Raji (cell line): Measurements from ENCODE around the gene DDRGK1.

Source experiments
- POLR2A ChIP-seq: IDR thresholded peaks from 2 replicates; pipeline ENCODE4 v1.6.1; 2011; ENCODE audit warnings: low read depth, low read length, control low read depth; ENCODE audit not compliant: insufficient read depth

DDRGK1 gene

GRCh38 chr20:3238616-3239025 is 34.1 kb upstream of the DDRGK1 start:
- TF ChIP-seq POLR2A: no peak

DNA sequence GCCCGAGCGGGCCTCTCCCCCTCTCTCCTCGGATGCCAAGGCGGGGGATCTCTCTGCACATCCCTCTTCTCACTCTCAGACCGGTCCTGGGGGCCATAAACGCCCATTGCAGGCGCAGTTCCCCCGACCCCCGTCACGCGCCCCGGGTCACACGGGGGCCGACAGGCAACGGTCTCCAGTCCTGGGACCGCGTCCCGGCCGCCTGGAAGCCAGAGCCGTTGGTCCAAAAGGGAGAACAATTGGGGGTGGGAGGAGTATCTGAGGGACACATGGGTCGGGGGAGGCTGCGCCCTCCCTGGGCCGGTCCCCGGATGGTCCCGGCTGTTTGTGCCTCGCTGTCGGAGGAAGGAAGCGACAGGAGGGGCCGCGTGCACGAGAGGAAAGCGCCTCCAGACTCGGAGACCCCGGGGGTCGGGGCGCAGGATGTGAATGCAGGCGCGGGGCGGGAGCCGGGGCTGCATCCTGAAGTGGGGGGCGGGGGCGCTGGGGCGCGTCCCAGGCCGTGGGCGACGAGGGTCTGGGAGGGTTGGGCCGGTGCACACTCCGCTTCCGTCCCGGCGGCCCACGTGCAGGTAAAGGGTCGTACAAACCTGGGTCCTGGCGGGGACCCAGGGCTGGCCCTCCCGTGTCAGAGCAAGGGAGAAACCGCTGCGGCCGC is 33.6 kb upstream of the DDRGK1 start:
- no peak for TF ChIP-seq POLR2A

GRCh38 chr20:3237011-3237957 is 32.8 kb upstream of the DDRGK1 start:
- TF ChIP-seq POLR2A: no peak

DNA sequence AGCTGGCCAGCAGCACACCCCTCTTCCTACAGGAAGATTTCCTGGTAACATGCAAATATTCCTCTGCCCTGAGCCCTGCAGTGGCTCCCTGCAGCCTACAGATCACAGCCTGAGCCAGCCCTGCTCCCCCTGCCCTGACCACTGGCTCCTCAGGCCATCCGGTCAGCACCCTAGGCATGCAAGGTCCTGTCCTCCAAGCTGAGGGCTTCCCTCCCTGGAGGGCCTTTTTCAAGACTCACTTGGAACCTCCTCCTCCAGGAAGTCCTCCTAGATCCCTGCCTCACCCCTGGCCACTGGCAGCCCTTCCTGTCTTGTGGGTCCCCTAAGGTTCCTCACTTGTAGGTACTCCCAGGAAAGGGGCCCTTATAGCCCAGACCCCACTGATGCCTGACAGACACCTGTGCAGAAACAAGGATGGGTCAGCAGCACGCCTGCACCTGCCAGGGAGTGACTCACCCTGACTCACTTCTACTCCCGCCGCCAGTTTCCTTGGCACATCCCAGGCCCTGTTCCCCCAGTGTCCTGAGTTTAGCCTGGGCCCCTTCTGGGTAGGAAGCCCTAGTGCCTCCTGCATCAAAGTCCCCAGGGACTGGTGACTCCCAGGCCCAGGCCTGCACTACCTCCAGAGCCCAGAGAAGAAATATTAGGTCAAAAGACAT is 31.3 kb upstream of the DDRGK1 start:
- TF ChIP-seq POLR2A: no peak

DNA sequence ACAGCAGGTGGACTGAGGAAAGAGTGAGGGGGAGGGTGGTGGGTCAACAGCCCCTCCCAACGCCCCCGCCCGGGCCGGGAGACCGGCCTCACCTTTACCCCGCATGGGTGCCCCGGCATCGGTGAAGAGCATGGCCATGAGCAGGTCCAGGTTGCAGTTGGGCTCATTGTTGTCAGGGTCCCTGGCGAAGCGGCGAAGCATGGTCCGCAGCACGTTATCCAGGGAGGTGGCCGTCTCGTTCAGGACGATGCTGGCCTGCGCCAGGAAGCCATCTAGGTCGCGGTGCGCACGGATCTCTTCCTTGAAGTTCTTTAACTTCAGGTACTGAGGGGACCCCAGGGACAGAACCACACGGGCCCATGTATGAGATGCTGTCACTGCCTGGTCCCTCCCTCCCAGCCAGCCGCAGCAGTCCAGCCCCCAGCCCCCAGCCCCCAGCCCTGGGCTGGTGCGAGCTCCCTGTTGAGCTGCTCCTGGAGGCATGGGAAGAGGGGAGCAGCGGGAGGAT is 29.6 kb upstream of the DDRGK1 start:
- TF ChIP-seq POLR2A: no peak

DNA sequence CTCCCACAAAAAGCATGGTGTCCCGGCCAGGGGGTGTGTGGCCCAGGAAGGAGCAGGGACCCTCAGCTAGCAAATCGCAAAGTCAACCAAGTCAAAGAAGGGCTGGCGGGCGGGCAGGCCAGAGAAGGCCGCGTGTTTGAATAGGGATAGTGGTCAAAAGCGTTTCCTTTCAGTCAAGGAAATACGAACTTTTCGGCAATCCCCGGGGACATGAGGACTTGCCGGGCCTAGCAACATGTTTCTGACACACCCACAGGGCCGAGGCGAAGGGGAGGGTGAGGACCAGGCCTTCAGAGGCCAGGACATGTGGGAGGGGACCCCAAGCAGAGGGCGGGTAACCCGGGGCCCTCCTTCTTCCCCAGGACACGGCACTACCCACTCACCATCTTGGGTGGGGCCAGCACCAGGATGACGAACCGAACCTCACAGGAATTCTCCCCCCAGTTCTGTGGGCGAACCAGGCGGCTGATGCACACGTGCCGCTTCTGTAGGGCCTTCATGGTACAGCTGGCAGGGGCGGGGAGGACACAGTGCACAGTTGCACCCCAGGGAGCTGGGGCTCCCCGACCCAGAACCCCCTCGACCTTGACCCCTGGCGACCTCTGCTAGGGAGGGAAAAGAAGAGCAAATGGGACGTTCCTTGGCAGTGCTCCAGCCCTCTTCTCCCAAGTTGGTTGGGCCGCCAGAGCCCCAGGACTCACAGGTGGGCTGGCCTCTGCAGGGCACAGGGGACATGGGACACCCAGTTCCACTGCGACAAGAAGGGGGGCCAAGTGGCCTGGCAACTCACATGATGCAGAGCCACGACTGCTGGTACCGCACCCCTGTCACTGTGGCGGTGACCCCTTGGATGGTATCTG is 28.9 kb upstream of the DDRGK1 start:
- TF ChIP-seq POLR2A: no peak

GRCh38 chr20:3231889-3232588 is 27.6 kb upstream of the DDRGK1 start:
- TF ChIP-seq POLR2A: no peak

DNA sequence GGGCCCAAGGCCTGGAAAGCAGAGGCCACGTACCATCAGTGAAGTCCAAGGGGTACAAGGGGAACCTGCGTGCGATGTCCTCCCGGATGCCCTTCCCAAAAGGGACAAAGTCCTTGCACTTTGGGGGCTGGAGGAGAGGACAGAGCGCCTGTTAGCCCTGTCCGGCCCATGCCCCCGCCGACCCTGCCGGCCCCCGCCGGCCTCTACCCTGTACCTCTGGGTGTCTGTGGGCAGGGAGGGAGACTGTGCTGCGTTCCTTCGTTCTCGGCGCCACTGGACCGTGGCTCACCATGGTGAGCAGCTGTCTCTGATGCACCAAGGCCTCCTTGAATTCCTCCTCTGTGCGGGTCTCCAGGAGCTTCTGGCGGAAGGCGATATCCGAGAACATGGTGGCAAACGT is 26.6 kb upstream of the DDRGK1 start:
- no peak for TF ChIP-seq POLR2A

DNA sequence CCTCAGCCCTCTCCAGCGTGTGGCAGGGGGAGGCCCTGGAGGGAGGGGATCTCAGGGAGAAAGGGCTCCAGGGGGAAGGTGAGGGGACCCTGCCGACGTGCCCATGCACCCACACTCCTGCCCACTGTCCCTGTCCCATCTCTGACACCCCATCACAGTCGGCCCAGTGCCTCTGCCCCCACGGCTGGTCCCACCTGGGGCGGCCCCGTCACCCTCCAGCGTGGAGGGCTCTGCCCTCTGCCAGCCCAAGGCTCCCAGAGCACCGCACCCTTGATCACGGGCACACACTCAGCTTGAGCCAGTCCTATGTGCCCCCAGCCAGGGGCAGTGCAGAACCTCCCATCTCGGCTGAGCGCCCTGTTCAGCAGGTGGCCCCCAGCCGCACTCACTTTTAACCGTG is 25.3 kb upstream of the DDRGK1 start:
- no peak for TF ChIP-seq POLR2A

DNA sequence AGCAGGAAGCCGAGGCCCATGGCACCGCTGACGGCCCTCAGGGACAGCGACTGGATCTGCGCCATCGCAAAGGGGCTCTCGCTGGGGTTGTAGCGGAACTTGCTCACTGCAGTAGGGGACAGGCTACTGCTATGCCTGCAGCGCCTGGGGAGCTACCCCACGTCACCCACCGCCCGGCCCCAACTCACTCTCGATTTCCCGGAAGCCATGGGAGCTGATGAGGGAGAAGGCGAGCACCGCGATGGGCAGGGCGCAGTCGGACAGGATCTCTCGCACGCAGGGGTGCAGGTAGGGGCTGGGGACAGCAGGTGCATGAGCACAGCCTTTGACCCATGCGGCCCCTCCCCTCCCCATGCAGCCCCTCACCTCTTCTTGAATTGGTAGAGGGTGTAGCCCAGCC is 24.7 kb upstream of the DDRGK1 start:
- no peak for TF ChIP-seq POLR2A

DNA sequence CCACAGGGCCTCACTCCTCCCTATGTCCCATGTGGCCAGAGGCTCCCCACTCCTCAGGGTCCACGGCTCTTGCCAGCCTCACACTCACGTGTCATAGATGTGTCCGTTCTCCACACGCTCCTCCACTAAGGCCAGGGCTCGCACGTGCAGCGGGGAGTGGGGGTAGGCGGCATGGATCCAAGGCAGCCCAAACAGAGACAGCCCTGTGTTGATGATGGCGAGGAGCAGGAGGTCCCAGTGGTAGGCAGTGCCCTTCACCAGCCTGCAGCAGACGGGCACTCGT is 24.2 kb upstream of the DDRGK1 start:
- no peak for TF ChIP-seq POLR2A

- TF ChIP-seq POLR2A: no peak
Observed at GRCh38 chr20:3227936-3228749, 23.7 kb upstream of the DDRGK1 start.

GRCh38 chr20:3227506-3227905 is 23.0 kb upstream of the DDRGK1 start:
- no peak for TF ChIP-seq POLR2A
